M059J (cell line): Measurements from ENCODE around the gene COG4. TPM values are rescaled to one million over a fixed set of nuclear protein-coding genes. Genes with fewer than 3 reads are reported as not detected.
"Not testable (repeated sequence)": the region's sequence is repeated elsewhere in the genome, so short reads cannot be mapped to it uniquely, and the experiment has no call there.

Experiments
- DNase-seq: peaks from one replicate; pipeline ENCODE4 v3.0.0-alpha.2; 2012; ENCODE audit warnings: low read depth
- total RNA-seq: library from RNA; depleted of rRNA; stranded (reverse); fragments of >200 nt; shearing (Covaris generic); gene quantifications from 2 replicates; pipeline ENCODE4 v1.2.3, GENCODE V29; 2014

The COG4 gene
- total RNA-seq, 1 experiment from 2014 or later: 85.0 TPM

DNA sequence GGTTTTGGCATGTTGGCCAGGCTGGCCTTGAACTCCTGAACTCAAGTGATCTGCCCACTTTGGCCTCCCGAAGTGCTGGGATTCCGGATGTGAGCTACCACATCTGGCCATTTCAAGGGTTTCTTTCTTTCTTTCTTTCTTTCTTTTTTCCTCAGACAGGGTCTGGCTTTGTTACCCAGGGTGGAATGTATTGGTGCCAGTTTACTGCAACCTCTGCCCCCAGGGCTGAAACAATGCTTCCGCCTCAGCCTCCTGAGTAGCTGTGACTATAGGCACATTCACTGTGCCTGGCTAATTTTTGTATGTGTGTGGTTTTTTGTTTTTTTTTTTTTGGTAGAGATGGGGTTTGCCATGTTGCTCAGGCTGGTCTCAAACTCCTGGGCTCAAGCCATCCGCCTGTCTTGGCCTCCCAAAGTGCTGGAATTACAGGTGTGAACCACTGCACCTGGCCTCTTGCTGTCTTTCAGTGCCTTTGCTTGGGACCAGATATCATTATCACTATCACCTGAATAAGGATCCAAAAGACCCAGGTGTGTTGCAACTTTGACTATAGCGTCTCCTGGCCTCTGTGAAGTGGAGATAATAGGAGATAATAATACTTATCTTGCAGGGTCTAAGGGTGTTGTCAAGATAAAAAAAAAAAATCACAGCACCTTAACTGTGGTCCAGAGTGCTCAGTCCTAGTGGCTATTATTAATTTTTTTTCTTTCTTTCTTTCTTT is 65.7 kb downstream of the COG4 start:
- no peak for DNase-seq

DNA sequence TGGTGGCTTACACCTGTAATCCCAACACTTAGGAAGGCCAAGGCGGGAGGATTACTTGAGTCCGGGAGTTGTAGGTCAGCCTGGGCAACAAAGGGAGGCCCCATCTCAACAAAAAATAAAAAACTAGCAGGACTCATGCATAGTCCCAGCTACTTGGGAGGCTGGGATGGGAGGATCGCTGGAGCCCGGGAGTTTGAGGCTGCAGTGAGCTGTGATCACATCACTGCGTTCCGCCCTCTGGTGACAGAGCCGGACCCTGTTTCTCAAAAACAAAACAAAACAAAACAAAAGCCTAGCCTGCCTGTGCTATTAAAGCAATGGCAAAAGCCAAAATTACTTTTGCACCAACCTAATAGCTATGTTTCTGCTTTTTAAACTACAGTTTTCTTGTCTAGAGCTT is 67.4 kb downstream of the COG4 start:
- DNase-seq: no peak

DNA sequence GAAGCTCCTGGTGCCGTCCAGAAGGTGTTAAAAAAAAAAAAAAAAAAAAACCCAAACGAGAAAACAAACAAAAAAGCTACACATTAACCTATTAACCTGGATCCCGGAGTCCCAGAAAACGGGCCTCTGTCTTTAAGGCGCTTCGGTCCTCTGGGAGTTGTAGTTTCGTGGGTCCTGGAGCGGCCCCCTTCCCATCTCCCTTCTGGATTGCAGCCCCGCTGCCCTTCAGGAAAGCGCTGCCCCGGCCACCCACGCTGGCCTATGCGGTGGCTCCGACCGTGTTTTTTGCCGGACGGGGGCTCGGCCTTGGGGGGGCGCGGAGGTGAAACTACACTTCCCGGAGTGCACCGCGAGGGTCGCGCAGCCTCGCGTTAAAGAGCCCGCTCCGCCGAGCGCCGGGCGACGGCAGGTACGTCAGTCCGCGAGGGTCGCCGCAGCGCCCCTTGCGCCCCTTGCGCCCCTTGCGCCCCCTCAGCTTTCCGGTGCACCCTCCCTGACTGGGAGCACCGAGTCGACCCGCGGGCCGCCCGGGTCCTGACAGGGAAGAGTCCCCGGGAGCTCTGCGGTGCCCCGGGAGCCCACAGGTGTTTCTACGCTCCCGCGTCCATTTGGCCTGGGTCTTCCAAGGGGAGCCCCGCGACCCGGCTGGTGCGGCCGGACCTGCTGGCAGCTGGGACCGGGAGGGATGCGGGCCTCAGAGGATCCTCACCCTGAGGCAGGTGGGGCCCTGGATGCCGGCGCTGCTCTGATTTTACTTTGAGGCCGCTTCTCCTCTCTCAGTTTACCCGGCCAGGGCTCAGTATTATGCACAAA is 68.9 kb downstream of the COG4 start, which contains the start of gene FCSK:
Gene FCSK, plus strand, starts transcription at position 374 of the 813 bp plus-strand sequence. CDS start 8,596 bp downstream, outside the sequence.
- peak; percentile 70 for DNase-seq

DNA sequence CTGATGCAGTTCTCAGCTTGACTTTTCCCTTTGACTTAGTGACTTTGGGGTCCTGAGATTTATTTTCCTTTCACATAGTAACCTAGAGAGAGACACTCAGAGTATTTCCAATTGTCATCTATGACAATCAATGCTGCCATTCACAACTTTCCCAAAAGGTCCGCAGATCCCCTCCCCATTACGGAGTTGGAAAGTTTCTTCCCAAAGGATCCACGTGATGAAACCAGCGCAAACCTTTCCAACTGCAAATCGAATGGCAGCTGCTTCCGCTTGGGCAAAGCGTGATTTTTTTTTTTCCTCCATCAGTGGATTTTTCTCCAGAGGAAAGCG is 69.5 kb downstream of the COG4 start:
- DNase-seq: no peak

DNA sequence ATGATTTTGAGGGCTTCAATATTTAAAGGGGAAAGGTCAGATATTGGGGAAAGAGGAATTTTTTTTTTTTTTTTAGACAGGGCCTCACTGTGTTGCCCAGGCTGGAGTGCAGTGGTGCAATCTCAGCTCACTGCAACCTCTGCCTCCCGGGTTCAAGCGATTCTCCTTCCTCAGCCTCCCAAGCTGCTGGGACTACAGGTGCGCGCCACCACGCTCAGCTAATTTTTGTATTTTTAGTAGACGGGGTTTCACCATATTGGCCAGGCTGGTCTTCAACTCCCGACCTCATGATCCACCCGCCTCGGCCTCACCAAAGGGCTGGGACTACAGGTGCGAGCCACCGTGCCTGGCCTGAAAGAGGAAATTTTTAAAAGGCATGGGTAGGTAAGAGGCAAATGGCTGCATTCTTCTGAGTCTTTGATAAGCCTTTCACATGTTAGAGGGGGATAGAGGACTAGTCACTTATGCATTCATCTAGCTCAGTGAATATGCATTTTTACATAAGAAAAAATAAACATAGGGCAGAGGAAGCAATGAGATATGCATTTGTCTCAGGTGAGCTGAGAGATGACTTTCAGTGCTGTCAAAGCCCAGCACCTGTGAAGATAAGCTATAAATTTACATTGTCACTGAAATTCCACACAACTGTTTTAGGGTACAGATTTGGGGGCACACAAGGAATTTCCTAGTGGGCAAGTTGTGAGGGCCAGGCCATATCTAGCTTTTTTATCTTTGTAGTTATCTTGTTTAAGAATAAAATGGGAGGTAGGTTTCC is 70.0 kb downstream of the COG4 start:
- DNase-seq: no peak

DNA sequence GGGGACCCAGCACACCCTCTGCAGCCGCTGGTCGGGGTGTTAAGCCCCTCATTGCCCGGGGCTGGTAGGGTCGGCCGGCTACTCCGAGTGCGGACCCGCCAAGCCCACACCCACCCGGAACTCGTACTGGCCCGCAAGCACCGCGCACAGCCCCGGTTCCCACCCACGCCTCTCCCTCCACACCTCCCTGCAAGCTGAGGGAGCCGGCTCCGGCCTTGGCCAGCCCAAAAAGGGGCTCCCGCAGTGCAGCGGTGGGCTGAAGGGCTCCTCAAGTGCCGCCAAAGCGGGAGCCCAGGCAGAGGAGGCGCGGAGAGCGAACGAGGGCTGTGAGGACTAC is 72.4 kb downstream of the COG4 start:
- not testable (repeated sequence) for DNase-seq

DNA sequence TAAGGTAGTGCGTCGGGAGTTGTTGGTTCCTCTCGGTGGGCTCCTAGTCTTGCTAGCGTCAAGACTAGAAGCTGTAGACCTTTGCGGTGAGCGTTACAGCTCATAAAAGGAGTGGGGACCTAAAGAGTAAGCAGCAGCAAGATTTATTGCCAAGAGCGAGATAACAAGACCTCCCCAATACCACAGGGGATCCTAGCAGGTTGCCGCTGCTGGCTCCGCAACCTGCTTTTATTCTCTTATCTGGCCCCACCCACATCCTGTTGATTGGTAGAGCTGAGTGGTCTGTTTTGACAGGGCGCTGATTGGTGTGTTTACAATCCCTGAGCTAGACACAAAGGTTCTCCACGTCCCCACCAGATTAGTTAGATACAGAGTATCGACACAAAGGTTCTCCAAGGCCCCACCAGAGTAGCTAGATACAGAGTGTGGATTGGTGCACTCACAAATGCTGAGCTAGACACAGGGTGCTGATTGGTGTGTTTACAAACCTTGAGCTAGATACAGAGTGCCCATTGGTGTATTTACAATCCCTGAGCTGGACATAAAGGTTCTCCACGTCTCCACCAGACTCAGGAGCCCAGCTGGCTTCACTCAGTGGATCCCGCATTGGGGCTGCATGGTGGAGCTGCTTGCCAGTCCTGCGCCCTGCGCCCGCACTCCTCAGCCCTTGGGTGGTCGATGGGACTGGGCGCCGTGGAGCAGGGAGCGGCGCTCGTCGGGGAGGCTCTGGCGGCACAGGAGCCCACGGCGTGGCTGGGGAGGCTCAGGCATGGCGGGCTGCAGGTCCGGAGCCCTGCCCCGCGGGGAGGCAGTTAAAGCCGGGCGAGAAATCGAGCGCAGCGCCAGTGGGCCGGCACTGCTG is 73.0 kb downstream of the COG4 start:
- not testable (repeated sequence) for DNase-seq

DNA sequence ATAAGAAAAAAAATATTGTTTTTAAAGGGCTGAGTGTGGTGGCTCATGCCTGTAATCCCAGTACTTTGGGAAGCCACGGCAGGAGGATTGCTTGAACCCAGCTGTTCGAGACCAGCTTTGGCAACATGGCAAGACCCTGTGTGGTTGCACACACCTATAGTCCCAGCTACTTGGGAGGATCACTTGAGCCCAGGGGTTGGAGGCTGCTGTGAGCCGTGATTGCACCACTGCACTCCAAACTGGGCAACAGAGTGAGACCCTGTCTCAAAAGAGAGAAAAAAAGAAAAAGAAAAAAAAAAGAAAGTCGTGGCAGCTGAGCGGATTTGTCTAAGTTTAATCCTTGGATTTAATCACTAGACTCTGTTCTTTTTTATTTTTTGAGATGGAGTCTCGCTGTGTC is 75.3 kb downstream of the COG4 start:
- no peak for DNase-seq

DNA sequence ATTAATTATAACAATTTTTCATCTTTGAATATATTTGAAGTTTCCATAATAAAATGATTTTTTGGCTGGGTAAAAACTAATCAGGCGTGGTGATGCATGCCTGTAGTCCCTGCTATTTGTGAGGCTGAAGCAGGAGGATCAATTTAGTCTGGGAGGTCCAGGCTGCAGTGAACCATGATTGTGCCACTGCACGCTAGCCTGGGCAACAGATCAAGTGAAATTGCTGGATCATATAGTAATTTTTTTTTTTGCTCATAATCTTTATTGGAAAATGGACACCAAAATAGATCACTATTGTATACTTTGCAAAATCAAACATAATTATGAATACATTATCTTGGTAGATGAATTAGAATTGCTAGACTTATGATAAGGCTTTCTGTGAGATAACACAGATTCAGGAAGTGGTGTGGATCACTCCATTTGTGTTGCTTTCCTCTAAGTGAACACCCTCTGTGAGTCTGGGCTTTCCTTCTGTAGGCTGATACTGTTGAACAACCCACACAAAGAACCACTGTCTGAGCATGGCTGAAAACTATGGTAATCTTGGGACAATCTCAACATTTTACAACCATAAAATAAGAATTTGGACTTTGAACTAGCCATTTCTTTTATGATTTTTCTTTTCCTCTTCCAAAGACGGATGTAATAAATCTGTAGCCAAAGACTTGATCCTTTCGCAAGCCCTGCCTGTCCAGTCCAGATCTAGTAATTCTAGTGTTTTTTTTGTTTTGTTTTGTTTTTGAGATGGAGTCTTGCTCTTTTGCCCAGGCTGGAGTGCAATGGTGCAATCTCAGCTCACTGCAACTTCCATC is 78.9 kb downstream of the COG4 start:
- DNase-seq: no peak

DNA sequence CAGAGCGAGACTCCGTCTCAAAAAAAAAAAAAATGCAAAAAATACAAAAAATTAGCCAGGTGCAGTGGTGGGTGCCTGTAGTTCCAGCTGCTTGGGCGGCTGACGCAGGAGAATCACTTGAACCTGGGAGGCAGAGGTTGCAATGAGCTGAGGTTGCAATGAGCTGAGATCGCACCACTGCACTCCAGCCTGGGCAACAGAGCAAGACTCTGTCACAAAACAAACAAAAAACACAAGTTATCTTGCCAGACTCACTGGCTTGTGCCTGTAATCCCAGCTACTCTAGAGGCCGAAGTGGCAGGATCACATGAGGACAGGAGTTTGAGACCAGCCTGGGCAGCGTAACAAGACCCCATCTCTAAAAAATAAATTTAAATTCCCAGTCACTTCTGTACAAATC is 81.0 kb downstream of the COG4 start:
- DNase-seq: no peak

DNA sequence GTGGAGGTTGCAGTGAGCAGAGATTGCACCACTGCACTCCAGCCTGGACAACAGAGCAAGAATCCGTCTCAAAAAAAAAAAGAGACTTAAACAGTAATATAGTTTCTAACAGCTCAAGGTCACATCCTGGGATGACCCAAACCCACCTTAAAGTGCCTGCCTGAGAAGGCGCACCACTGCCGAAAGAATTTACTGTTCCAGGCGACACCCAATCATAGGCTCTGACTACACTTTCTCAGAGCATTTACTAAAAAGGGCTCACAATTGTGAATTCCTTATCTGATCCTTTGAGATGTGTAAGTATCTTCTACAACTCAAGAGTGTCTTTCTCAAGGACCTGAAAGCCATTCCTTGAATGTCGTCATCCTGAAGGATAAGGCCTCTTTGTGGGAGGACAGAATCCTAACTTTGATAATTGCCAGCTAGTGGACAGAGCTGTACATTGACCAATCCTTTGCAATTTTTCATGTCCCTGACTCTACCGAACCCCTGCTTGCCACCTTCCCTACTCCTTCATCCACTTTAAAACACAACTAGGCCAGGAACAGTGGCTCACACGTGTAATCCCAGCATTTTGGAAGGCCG is 81.9 kb downstream of the COG4 start:
- no peak for DNase-seq

DNA sequence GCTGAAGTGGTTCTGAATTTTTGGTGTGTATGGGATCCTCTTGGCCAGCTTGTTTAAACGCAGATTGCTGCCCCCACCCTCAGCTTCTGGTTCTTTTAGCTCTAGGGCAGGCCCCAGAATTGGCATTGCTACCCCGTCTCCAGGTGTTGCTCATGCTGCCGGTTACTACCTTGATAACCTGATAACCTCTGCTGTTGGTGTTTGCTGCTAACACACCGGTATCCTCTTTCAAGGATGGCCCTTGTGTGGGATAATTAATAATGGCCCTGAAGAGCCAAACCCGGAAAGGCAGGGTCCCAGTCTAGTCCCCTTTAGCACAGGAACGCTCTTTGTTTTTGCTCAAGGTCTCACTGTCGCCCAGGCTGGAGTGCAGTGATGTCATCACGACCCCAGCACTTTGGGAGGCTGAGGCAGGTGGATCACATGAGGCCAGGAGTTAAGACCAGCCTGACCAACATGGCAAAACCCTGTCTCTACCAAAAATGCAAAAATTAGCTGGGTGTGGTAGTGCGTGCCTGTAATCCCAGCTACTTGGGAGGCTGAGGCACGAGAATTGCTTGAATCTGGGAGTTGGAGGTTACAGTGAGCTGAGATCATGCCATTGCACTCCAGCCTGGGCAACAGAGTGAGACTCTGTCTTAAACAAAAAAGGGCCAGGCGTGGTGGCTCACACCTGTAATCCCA is 83.2 kb downstream of the COG4 start:
- DNase-seq: no peak

DNA sequence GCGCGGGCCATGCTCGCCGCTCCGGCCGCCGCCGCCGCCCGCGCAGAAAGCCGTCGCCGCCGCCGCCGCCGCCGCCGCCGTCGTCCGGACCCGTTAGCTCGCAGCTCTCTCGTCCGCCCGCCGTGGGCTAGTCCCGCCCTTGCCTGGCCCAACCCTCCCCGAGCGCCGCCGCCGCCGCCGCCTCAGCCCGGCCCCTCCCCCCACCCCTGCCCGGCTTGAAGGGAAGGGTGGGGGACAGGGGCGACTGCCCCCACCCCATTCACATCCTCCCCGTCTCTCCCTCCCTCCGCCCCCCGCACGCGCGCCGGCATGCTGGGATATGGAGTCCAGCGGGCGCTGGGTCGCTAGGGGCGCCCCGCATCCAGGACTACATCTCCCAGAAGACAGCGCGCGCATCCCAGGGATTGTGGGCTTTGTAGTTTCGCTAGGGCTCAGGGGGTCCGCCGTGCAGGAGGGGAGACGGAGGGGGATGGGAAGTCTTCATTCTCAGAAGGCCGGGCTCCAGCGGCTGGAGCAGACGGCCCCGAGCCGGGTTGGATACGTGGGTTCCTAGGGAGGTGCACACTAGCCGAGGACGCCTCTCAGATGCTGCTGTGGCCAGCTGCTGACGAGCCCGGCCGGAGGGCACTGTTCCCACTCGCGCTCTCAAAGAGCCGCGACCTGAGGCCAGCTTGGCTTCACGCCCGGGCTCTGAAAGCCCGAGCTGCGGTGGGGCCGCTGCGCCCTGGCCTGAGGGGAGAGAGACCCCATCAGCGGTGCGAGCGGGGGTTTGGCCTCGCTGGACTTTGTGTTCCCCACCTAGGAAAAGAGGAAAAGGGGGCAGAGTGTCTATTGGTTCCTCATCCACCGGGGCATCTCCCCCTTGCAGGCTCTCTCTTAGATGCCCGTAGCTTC is 84.1 kb downstream of the COG4 start, which contains the start of gene ST3GAL2:
Gene ST3GAL2, minus strand, starts transcription at position 132 of the 894 bp plus-strand sequence. CDS start 40,570 bp downstream, outside the sequence.
- peak; percentile 92 for DNase-seq

DNA sequence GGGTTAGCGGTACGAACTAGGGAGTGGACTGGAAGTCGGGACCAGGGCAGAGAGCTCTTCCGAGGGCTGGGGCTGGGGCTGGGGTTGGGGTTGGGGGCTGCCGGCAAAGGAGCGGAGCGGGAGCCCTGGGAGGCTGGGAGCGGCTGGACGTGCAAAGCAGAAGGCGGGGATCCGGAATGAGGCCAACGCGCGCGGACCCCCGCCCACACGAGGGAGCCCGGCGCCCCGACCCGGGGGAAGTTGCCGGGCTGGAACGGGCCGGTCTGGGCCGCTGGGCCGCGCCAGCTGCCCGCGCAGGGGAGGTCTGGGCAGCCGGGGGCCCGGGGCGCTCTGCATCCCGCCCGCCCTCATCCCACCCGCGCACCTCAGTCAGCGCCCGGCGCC is 84.8 kb downstream of the COG4 start:
- DNase-seq: no peak

DNA sequence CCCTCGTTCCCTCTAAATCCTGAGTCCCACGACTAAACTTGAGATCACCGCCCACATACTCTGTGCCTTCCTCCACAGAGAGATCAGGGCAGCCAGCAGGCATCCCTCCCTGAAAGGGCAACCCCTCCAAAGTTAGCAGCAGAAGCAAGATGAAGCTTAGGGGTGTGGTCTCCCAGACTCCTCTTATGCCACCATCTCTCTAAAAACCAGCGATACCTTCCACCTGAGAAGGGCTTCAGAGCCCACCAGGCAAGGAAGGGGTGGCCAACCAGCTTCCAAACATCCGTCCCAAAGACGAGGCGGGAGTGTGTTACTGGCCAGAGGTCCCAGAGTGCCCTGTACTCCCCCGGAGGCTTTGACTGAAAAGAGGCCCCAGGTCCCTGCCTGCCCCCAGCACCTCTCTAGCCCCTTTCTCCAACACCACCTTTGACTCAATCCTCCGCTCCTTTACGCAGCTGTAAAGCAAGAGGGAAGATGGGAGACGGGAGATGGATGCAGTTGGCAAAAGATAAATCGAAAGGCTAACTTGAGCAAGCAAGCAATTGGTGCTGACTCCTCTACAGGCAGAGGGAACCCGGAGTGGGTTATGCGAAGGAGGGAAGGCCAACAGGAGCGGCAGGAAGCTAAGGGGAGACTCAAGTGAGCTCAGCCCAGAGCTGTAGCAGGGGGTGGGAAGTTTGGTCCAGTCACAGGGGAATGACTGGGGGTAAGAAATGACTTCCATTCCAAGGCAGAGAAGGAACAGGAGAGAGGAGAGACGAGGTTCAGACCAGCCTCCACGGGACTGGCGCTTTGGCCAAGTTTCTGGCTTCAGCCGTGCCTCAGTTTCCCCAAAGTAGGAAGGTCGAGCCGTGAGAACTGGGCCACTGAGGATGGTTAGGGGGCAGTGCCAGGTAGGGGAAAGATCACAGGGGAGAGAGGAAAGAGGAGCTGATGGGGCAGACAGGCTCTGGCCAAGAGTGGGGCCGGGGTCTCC is 85.5 kb downstream of the COG4 start:
- peak; percentile 64 for DNase-seq

DNA sequence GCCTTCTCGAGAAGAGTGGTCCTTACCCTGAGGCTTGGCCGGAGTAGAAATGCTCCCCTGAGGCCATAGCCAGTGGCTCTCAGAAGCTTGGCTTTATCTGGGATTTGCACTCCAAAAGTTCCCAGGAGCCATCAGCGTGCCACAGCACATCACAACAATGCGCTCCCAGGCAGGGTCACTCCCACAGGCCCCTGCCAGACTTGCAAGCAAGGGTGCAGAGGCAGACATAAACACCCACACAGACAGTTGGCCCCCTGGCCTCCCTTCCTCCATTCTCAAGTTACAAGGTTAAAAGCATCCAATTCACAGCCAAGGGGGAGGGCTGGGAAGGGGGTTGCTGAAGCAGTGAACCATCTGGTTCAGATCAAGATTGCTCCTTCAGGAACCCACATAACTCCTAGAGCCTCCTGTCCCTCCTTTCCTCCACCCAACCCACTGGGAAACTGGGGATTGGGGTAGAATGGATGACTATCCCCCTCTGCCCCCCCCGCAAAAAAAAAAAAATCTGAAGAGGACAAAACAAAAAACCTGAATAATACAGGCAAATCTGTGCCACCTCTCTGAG is 86.3 kb downstream of the COG4 start:
- peak; percentile 89 for DNase-seq
